Transverse colon (tissue), 4 donors: Measurements from ENCODE around the gene APOL3. TPM values are rescaled to one million over a fixed set of nuclear protein-coding genes. Genes with fewer than 3 reads are reported as not detected.
A peak's percentile ranks its signal among the peaks of the same experiment; 100 is the strongest.

Experiments
- DNase-seq: peaks from one replicate; pipeline ENCODE4 v3.0.0-alpha.2; 2019
- H3K27ac ChIP-seq, 4 donors: fragments of 200-600 bp; sonication (generic); 2 replicates each; pipeline ENCODE4 v1.5.1; 2016 to 2018; ENCODE audit warnings: inconsistent platforms in 4 of 4
- H3K27me3 ChIP-seq: fragments of 200-600 bp; sonication (generic); 2 replicates; pipeline ENCODE4 v1.5.1; 2017; ENCODE audit warnings: inconsistent platforms
- H3K36me3 ChIP-seq, 4 donors: fragments of 200-600 bp; sonication (generic); 2 replicates each; pipeline ENCODE4 v1.5.1; 2017 to 2019; ENCODE audit warnings: inconsistent platforms in 4 of 4
- H3K4me1 ChIP-seq, 4 donors: fragments of 200-600 bp; sonication (generic); 2 replicates each; pipeline ENCODE4 v1.5.1; 2017 to 2020; ENCODE audit warnings: inconsistent platforms in 4 of 4
- H3K4me3 ChIP-seq, 4 donors: fragments of 200-600 bp; sonication (generic); 1 replicate in 1 of 4; 2 replicates in 3 of 4; pipeline versions ENCODE4 v1.5.1 to v1.6.1; 2017 to 2019; ENCODE audit warnings: inconsistent platforms in 4 of 4
- H3K9me3 ChIP-seq, 2 donors: fragments of 200-600 bp; sonication (generic); 2 replicates each; pipeline ENCODE4 v1.5.1; 2017 to 2019; ENCODE audit warnings: inconsistent platforms in 2 of 2
- CTCF ChIP-seq, 5 experiments: fragments of 200-600 bp in 3 of 5; fragments of 450-650 bp in 2 of 5; sonication (generic) in 3 of 5; IDR thresholded peaks; 1 replicate in 2 of 5; 2 replicates in 3 of 5; pipeline ENCODE4 v1.5.1; 2016 to 2017; ENCODE audit warnings: antibody characterized with exemption in 5 of 5, inconsistent platforms in 3 of 5, mild to moderate bottlenecking in 2 of 5, moderate library complexity in 1 of 5
- EP300 ChIP-seq: sonication (generic); formaldehyde crosslinking; IDR thresholded peaks from one replicate; pipeline ENCODE4 v1.6.1; 2017; ENCODE audit warnings: antibody characterized with exemption, low read depth
- POLR2A ChIP-seq: fragments of 450-650 bp; IDR thresholded peaks from one replicate; pipeline ENCODE4 v1.6.1; 2016; ENCODE audit warnings: antibody characterized with exemption, mild to moderate bottlenecking, moderate library complexity
- POLR2AphosphoS5 ChIP-seq, 3 donors: sonication (generic); formaldehyde crosslinking; IDR thresholded peaks; one replicate each; pipeline ENCODE4 v1.6.1; 2016; ENCODE audit warnings: antibody characterized with exemption in 3 of 3
- WGBS, 2 donors: methylation state at CpG; one replicate each; pipeline ENCODE4 v1.1.5; 2018; ENCODE audit warnings: low coverage in 1 of 2; 5-methylcytosine and 5-hydroxymethylcytosine counted together
- in situ Hi-C, 4 donors: fragments of 200-750 bp; cut with MboI; loops; one replicate each; pipeline versions ENCODE4 v1.15.0 to v1.15.1; 2017; ENCODE audit warnings: low sequenced_read_pairs in 3 of 4, low pct_ligation_motif_present in 1 of 4, low pct_unique_long_range_greater_than_20kb in 1 of 4
- intact Hi-C: fragments of 100-400 bp; cut with DNase I; formaldehyde crosslinking; loops from one replicate; pipeline ENCODE4 v1.15.1; 2023; ENCODE audit warnings: low total_unique reads
- total RNA-seq, 4 donors: library from RNA; depleted of rRNA; stranded (reverse); fragments of >200 nt; gene quantifications; one replicate each; pipeline ENCODE4 v1.1.0, GENCODE V29; 2016

Gene APOL3
- total RNA-seq, 4 donors from 2014 or later = 8.7 to 53.9 (median 19.4) TPM

GRCh38 chr22:36196254-36197064 lies 35.9 kb upstream of the APOL3 start:
- no peak for TF ChIP-seq EP300
- in situ Hi-C loops (loop anchor here in 3 of 4 donors (10.0 to 25.0 kb wide), 2 partner anchors 88 to 291 kb away; partner anchors contain the start of gene TXN2 (in 2 of the 3)), intact Hi-C loops (loop anchor here (5.0 kb wide), 1 partner anchor 291 kb away; no protein-coding TSS in a partner anchor)
- no peak overlapping the region for H3K4me3 ChIP-seq
- peaks cover 0 to 23% (median 7%) of the 10 kb centered on the region in 4 donors for H3K4me1 ChIP-seq
- H3K9me3 ChIP-seq = no peaks in the 10 kb centered on the region
- no peaks in the 10 kb centered on the region for H3K27me3 ChIP-seq
- no peak for DNase-seq
- H3K36me3 ChIP-seq = no peaks in the 10 kb centered on the region
- WGBS, 2 donors = 47% methylated on average over 6 of the region's 6 CpGs; no CpG with 5 or more reads in 1 of the 2 donors
- peak overlapping the region; percentile 13 to 57 (median 39) for H3K27ac ChIP-seq

- WGBS, 2 donors = 54% methylated on average over 5 of the region's 5 CpGs; no CpG with 5 or more reads in 1 of the 2 donors
- H3K9me3 ChIP-seq = no peaks in the 10 kb centered on the region
- no peak overlapping the region for H3K27ac ChIP-seq
- intact Hi-C loops (loop anchor here (5.0 kb wide), 2 partner anchors 82 to 292 kb away; no protein-coding TSS in a partner anchor), in situ Hi-C loops (loop anchor here in 3 of 4 donors (10.0 to 25.0 kb wide), 2 partner anchors 90 to 292 kb away; partner anchors contain the start of gene TXN2 (in 2 of the 3))
- peaks cover 0 to 23% (median 6%) of the 10 kb centered on the region in 4 donors for H3K4me1 ChIP-seq
- DNase-seq = peak; percentile 64
- TF ChIP-seq CTCF (IDR thresholded peaks at IDR 0.05) (peak; percentile 62 to 71 (median 64)), POLR2AphosphoS5 (IDR thresholded peaks at IDR 0.05) (no peak)
- H3K36me3 ChIP-seq = no peaks in the 10 kb centered on the region
- H3K27me3 ChIP-seq = no peaks in the 10 kb centered on the region
- no peak overlapping the region for H3K4me3 ChIP-seq
Observed at GRCh38 chr22:36194971-36195370, 34.4 kb upstream of the APOL3 start.

- H3K27ac ChIP-seq = no peak overlapping the region
- TF ChIP-seq CTCF (IDR thresholded peaks at IDR 0.05) = no peak
- TF ChIP-seq EP300 = no peak
- TF ChIP-seq POLR2A = no peak
- no peak for TF ChIP-seq POLR2AphosphoS5 (IDR thresholded peaks at IDR 0.05)
- H3K27me3 ChIP-seq = no peaks in the 10 kb centered on the region
- H3K9me3 ChIP-seq = no peaks in the 10 kb centered on the region
- H3K36me3 ChIP-seq = no peaks in the 10 kb centered on the region
- no peak overlapping the region for H3K4me3 ChIP-seq
- intact Hi-C loops (loop anchor here (5.0 kb wide), 1 partner anchor 83 kb away; no protein-coding TSS in a partner anchor), in situ Hi-C loops (loop anchor here in 3 of 4 donors (10.0 to 25.0 kb wide), 2 partner anchors 90 to 293 kb away; partner anchors contain the start of gene TXN2 (in 2 of the 3))
- WGBS, 2 donors = 71 to 85% methylated on average over 2 of the region's 2 CpGs
- no peak for DNase-seq
- peaks cover 0 to 23% (median 6%) of the 10 kb centered on the region in 4 donors for H3K4me1 ChIP-seq
Observed at GRCh38 chr22:36194385-36194784, 33.8 kb upstream of the APOL3 start.

GRCh38 chr22:36193577-36193976 lies 33.0 kb upstream of the APOL3 start:
- intact Hi-C loops = loop anchor here (5.0 kb wide), 1 partner anchor 84 kb away; no protein-coding TSS in a partner anchor
- Histone ChIP-seq H3K9me3 (no peaks in the 10 kb centered on the region), H3K27me3 (no peaks in the 10 kb centered on the region), H3K36me3 (no peaks in the 10 kb centered on the region), H3K4me3 (no peak overlapping the region), H3K27ac (no peak overlapping the region), H3K4me1 (peaks cover 0 to 23% (median 6%) of the 10 kb centered on the region in 4 donors)
- no peak for DNase-seq
- TF ChIP-seq EP300 (no peak), POLR2A (no peak), CTCF (IDR thresholded peaks at IDR 0.05) (no peak), POLR2AphosphoS5 (IDR thresholded peaks at IDR 0.05) (no peak)
- in situ Hi-C loops = loop anchor here in 3 of 4 donors (10.0 to 25.0 kb wide), 2 partner anchors 91 to 294 kb away; partner anchors contain the start of gene TXN2 (in 2 of the 3)
- 54 to 71% methylated on average over 3 of the region's 3 CpGs for WGBS, 2 donors
